CD4-positive, alpha-beta T cell treated with Interleukin-15 for 4 hours (primary cell): Measurements from ENCODE around the gene TNFRSF6B.
A peak's percentile ranks its signal among the peaks of the same experiment; 100 is the strongest.

Source experiments
- DNase-seq: peaks from one replicate; pipeline ENCODE4 v3.0.0-alpha.2; 2020; ENCODE audit warnings: low spot score

TNFRSF6B gene

DNA sequence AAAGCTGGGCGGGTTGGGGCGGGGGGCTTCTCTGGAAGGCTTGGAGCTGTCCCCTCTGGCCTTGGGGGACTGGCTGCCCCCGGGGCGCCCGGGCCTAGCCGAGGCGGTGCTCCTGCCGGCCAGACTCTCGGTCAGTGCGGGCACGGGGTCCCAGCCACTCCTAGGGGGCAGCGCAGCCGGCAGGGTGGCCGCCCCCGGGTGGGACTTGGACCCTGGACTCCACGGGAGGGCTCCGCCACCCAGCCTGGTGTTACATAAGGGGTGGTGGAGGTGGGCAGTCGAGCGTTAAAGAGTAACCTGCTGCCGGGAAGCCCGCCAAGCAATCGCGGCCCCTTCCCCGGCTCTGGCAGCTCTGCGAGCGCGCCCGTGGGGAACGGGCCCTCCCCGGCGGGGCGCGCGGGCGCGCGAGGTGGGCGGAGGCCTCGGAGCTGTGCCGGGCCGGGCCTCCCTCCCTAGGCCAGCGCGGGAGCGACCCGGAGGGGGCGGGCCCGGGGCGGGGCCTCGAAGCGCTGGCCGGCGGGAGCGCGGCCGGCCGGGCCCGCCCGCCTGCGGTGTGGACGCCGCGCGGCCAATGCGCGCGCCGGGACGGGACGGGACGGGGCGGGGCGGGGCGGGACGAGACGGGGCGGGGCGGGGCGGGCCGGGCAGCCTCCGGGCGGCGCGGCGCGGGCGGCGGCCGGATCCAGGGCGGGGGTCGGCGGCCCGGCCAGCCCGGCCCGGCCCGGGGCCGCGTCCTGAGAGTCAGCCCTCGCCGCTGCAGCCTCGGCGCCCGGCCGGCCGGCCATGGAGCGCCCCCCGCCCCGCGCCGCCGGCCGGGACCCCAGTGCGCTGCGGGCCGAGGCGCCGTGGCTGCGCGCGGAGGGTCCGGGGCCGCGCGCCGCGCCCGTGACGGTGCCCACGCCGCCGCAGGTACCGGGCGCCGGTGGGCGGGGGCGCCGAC is 42.9 kb downstream of the TNFRSF6B start, which contains the start of gene SLC2A4RG:
Gene SLC2A4RG (plus strand): TSS at position 647 of the 940 bp plus-strand sequence. CDS start 137 bp downstream, at position 784.
- DNase-seq, result peak; percentile 72

DNA sequence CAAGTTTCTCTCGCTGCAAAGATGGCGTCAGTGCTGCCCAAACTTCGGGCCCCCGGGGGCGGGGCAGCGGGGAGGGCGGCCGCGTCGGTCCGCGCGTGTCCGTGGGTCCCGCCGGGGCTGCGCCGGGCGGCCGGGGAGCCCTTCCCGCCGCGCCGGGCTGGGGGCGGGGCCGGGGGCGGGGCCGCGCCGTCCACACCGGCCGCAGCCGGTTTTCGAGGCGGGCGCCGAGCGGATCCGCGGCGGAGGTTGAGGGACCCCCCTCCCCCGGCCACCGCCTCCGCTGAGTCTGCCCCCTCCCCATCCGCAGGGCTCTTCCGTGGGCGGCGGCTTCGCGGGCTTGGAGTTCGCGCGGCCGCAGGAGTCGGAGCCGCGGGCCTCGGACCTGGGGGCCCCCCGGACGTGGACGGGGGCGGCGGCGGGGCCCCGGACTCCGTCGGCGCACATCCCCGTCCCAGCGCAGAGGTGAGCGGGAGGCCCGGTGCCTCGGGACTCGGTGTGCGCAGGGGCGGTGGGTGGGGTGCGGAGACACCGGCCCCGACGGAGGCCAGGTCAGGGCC is 43.7 kb downstream of the TNFRSF6B start:
- DNase-seq, result peak; percentile 55

DNA sequence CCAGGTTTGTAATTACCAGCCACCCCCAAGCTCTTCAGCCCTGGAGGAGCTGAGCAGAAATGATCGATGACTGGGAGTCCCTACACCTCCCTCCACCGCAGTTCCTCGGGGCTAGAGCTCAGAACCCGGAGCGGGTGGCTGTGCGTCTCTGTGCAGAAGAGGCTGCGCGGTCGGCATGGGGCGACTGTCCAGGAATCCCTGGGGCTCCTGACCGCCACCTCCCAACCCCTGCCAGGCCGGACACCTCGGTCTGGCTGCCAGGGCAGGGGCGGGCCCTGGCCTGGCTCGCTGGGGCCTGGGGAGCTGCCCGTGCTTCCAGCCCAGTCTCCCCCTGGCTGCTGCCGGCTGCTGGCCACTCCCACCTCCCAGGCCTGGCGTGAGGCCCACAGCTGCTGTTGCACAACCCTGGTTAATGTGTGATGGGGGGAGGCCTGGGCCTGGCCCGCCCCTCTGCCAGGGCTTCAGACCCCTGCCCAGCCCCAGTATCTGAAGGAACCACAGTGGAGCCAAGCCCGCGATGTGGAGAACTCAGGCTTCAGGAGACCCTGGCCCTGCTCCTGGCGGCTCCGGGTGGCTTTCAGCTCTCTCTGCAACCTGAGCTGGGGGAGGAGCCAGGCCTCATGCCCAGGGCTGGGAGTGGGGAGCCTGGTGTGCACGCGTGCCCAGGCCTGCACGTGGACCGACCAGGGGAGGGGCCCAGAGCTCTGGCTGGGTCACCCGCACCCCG is 44.3 kb downstream of the TNFRSF6B start:
- DNase-seq, result peak; percentile 35

DNA sequence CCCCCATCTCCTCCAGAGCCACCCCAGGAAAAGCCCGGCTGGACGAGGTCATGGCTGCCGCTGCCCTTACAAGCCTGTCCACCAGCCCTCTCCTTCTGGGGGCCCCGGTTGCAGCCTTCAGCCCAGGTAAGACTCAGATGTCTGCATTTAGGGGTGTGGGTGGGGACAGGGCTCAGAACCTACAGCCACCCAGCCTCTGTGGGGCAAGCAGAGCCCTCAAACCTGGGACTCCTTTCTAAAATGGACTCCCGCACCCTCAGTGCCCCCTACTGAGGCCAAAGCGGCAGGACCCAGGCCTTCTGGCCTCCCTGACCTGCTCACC is 44.9 kb downstream of the TNFRSF6B start:
- DNase-seq, result no peak

DNA sequence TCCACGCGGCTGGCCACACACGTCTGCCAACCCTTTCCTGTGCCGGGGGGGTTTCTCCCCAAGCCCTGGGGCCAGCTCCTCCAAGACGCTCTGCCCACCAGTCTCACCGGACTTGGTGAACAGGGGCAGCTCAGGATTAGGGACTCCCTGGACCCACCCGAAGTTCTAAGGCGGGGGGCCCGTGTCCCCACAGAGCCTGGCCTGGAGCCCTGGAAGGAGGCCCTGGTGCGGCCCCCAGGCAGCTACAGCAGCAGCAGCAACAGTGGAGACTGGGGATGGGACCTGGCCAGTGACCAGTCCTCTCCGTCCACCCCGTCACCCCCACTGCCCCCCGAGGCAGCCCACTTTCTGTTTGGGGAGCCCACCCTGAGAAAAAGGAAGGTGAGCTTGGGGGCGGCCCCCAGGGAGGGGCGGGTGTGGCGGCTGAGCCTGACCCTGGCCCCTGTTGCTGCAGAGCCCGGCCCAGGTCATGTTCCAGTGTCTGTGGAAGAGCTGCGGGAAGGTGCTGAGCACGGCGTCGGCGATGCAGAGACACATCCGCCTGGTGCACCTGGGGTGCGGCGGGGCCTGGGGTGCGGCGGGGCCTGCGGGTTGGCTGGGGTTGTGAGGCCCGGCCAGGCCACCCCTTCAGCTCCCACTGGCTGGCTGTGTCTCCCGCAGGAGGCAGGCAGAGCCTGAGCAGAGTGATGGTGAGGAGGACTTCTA is 45.4 kb downstream of the TNFRSF6B start:
- DNase-seq, result no peak

DNA sequence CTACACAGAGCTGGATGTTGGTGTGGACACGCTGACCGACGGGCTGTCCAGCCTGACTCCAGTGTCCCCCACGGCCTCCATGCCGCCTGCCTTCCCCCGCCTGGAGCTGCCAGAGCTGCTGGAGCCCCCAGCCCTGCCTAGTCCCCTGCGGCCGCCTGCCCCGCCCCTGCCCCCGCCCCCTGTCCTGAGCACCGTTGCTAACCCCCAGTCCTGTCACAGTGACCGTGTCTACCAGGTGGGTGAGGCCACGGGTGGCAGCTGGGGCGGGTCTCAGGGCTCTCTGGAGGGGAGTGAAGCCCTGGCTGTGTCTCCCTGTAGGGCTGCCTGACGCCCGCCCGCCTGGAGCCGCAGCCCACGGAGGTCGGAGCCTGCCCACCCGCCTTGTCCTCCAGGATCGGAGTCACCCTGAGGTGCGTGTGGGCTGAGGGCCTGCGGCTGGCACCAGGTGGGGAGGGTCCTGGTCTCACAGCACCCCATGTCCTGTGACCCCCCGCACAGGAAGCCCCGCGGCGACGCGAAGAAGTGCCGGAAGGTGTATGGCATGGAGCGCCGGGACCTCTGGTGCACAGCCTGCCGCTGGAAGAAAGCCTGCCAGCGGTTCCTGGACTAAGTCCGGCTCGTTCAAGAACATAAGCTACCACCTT is 46.1 kb downstream of the TNFRSF6B start:
- DNase-seq, result no peak

DNA sequence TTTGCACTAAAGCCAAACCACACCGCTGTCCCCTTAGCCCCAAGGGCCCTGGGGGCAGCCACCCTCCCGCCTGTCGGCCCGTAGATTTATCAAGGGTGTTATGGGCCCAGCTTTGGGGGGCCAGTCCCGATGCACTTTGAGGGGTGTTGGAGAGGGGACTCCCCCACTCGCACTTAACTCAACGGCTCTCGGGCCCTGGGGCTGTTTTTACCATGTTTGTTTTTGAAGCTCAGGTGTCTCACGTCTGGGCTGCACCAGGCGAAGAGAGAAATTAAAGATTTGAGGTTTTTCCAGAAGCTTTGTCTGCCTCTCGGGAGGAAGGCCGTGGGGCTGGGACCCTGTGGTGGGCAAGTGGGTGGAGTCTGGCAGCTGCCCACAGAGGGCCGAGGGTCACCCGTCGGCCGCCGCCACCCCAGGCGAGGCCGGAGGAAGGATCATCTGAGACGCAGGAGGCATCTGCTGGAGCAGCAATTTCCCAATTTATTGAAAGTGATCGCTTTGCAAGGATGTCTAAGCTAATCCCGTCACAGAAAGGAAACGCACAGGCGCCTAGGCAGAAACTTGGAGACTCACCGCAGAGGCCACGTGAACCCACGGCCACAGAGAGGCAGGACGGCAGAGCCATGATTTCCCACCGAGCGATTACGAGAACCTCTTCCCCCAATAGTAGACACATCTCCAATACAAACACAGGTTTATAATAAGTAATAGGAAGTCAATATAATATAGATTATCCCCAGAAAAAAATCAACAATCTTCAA is 46.9 kb downstream of the TNFRSF6B start:
- no peak for DNase-seq

DNA sequence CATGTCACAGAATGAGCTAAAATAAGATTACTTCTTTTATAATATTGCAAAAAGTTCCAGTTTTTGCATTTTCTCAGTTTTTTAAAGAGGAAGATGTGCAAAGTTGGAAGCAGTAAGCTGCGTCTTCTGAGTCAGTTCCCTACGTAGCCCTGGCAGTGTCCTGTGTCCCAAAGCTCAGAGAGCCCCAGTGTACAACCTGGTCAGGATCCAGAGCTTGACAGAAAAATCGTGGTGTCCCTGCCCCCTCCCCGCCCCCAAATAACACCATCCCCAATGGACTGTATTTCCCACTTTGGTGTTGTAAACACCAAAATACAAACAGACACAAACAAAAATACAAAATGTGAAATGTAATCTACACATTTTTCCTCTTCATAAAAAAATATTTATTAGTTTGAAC is 47.7 kb downstream of the TNFRSF6B start:
- no peak for DNase-seq

DNA sequence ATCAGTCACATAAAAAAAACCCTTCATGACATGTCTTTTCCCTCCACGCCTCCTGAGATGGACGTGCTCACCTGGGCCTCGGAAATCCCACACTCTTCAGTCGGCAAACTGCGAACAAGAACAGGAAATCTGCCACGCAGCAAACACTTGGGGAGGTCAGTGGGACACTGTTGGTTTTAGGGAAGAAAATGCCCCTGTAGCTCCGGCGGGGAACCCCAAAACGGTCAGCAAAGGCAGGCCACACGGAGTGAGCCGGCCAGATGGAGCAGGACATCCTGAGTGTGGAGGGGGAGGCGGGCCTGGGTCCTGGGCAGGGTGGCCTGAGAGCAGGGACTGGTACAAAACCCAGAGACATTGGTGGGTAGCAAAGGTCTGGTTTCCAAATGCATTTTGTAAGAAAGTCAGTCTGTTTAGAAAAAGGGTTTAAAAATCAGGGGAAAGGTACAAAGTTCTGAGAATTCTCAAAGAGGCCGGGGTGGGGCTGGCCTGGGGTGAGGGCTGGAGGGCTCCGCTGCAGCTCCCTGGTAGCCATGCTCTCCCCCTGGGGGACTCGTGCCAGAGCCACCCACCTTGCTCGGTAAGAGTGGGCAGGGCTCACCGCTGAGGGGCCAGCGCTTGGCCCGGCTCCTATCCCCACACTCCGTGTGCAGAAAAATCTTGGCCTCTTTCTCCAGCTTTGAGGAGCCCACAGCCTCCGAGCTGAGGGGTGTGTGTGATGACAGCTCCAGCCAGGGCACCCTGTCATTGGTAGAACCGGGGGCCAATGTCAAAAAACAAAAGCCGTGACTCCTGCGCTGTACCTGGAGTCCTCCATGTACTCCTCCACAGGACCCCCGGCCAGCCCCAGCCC is 48.3 kb downstream of the TNFRSF6B start:
- DNase-seq, result no peak

DNA sequence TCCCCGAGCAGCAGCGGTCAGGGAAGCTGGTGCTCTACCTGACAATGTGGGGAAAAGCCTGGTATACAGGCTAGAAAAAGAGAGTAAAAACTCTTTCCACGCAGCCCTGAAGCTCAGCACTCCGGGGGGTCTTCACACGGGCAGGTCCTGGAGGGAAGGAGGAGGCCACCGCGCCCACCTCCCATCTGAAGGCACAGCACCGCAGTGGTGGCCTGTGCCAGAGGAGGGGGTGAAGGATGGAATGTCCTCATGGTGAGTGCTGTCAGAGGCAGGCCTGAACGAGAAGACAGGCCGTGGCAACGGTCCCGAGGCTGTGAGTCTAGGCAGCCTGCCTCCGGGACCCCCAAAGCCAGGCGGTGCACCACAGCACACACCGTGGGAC is 49.0 kb downstream of the TNFRSF6B start:
- no peak for DNase-seq

DNA sequence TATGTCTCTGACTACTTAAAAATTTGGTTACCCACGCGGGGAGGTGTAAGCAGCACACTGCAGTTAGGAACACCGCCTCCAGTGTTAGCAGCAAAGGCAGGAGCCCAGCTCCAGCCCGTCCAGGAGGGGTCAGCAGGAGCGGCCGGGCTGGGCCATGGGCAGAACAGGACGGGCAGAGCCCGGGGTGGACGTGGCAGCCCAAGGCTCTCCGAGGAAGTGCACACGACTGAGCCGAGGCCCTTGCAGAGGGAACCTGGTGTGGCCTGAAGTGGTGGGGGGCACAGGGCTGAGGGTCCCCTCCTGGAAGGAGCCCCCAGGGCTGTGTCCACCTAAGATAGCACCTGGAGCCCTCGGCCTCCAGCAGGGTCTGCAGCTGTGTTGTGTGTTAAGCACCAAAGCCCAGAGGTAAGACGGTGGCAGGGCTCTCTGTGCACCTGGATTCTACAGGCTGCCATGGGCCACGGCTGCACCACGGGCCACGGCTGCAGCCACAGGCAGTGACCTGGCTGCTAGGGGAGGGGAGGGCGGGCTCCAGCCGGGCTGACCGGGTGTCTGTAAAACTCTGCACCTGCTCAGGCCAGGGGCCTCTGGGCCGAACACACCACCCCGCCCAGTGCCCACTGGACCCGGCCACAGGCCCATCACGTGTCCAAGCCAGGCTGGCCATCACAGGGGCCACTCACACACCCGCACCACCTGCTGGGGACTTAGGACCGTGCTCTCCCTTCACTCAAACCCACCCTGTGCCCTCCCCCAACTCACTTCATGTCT is 49.7 kb downstream of the TNFRSF6B start:
- no peak for DNase-seq

DNA sequence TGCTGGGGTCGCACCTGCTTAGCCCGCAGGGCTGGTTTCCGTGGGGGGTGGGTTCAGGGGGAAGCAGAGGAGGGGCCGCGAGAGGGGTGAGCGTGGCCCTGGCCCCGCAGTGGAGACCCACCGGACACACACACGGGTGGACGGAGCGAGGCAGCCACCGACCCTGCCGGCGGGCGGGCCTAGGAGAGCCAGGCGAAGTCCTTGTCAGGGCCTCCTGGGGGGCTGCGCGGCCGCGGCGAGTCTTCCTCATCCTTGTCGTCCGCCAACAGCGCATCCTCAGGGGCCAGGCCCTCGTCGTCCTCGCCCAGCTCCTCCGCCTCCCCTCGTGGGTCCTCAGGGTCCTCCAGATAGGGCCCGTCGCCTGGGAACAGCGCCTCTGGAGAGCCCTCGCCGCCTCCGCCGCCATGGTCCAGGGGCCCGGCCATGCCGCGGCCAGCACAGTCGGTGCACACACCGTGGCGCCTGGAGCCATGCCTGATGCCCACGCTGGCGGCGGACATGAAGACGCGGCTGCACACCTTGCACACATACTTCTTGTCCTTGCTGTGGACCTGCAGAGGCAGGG is 50.4 kb downstream of the TNFRSF6B start:
- no peak for DNase-seq

DNA sequence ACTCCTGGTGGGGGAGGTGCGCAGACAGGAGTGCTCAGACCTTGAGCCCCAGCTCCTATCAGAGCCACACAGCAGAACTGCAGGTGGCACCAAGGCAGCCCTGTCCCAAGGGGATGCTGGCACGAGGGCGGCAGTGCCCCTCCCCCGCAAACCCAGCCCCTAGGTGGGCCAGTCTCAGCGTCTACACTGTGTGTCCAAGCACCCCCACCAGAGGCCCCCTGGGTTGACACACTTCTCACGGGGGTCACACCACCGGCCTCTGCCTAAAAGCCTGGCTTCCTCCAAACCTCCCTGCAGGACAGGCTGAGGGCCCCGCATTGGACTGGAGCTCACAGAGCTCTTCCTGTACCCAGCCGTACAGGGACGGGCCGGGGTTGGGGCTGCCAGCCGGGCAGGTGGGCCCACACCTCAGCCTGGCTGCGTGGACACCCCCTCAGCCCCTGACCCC is 51.2 kb downstream of the TNFRSF6B start:
- no peak for DNase-seq
